Gastrocnemius medialis (tissue), 4 donors: ENCODE measurements around the gene PIK3CA. TPM values are rescaled to one million over a fixed set of nuclear protein-coding genes. Genes with fewer than 3 reads are reported as not detected.

Experiments used
- ATAC-seq, 2 donors: fragments of 150-250 bp; one replicate each; pipeline ENCODE4 v1.9.1; 2016
- DNase-seq, 2 donors: peaks; one replicate each; pipeline ENCODE4 v3.0.0-alpha.2; 2019
- H3K27ac ChIP-seq, 4 donors: fragments of 200-600 bp; sonication (generic); 1 replicate in 1 of 4; 2 replicates in 3 of 4; pipeline ENCODE4 v1.5.1; 2016 to 2018; ENCODE audit warnings: mild to moderate bottlenecking in 2 of 4, moderate library complexity in 1 of 4
- H3K27me3 ChIP-seq, 3 donors: fragments of 200-600 bp; sonication (generic) in 2 of 3; 1 replicate in 1 of 3; 2 replicates in 2 of 3; pipeline versions ENCODE4 v1.5.1 to v1.6.0; 2016 to 2019; ENCODE audit warnings: mild to moderate bottlenecking in 1 of 3, moderate library complexity in 1 of 3
- H3K36me3 ChIP-seq, 2 donors: fragments of 200-600 bp; sonication (generic) in 1 of 2; one replicate each; pipeline ENCODE4 v1.5.1; 2017 to 2018
- H3K4me1 ChIP-seq, 2 donors: fragments of 200-600 bp; sonication (generic) in 1 of 2; one replicate each; pipeline ENCODE4 v1.5.1; 2016 to 2017; ENCODE audit warnings: mild to moderate bottlenecking in 2 of 2
- H3K4me3 ChIP-seq, 4 donors: fragments of 200-600 bp; sonication (generic) in 3 of 4; 1 replicate in 1 of 4; 2 replicates in 3 of 4; pipeline ENCODE4 v1.5.1; 2016 to 2019; ENCODE audit warnings: mild to moderate bottlenecking in 2 of 4
- H3K9me3 ChIP-seq, 3 donors: fragments of 200-600 bp; sonication (generic) in 2 of 3; 1 replicate in 1 of 3; 2 replicates in 2 of 3; pipeline ENCODE4 v1.5.1; 2016 to 2019
- CTCF ChIP-seq, 5 experiments: fragments of 450-650 bp in 3 of 5; fragments of 200-600 bp in 2 of 5; sonication (generic) in 2 of 5; IDR thresholded peaks in 4 of 5; conservative IDR thresholded peaks in 1 of 5; 1 replicate in 4 of 5; 2 replicates in 1 of 5; pipeline ENCODE4 v1.5.1; 2016 to 2019; ENCODE audit warnings: antibody characterized with exemption in 5 of 5, mild to moderate bottlenecking in 3 of 5, moderate library complexity in 3 of 5
- POLR2A ChIP-seq, 2 donors: fragments of 450-650 bp; IDR thresholded peaks; one replicate each; pipeline ENCODE4 v1.6.1; 2017; ENCODE audit warnings: antibody characterized with exemption in 2 of 2, mild to moderate bottlenecking in 2 of 2, moderate library complexity in 2 of 2
- in situ Hi-C, 4 donors: fragments of 200-750 bp; cut with MboI; loops; one replicate each; pipeline versions ENCODE4 v1.15.0 to v1.8.0; 2017; ENCODE audit warnings: low sequenced_read_pairs in 4 of 4
- intact Hi-C: fragments of 100-400 bp; cut with DNase I; formaldehyde crosslinking; loops from one replicate; pipeline ENCODE4 v1.15.1; 2023; ENCODE audit warnings: low total_unique reads
- total RNA-seq, 4 donors: library from RNA; depleted of rRNA; stranded (reverse); fragments of >200 nt; gene quantifications; one replicate each; pipeline versions ENCODE4 v1.1.0 to v1.2.3, GENCODE V29; 2016

The PIK3CA gene
- total RNA-seq, 4 donors from 2014 or later: 16.0 to 29.4 (median 23.1) TPM

GRCh38 chr3:179168918-179169317 lies 20.8 kb downstream of the PIK3CA start:
- H3K27ac ChIP-seq: no peak overlapping the region
- in situ Hi-C loops: no loop called here
- no peaks in the 10 kb centered on the region for H3K36me3 ChIP-seq
- DNase-seq: no peak
- intact Hi-C loops: no loop called here
- H3K4me3 ChIP-seq: no peak overlapping the region
- no peaks in the 10 kb centered on the region for H3K27me3 ChIP-seq
- TF ChIP-seq POLR2A (IDR thresholded peaks at IDR 0.05) (no peak), CTCF (IDR thresholded peaks at IDR 0.05 in 4 of 5, conservative IDR thresholded peaks at IDR 0.05 in 1 of 5) (no peak)
- ATAC-seq: no peak
- H3K4me1 ChIP-seq: peaks cover 19 to 23% of the 10 kb centered on the region in 2 donors
- no peaks in the 10 kb centered on the region for H3K9me3 ChIP-seq

- TF ChIP-seq POLR2A (IDR thresholded peaks at IDR 0.05): no peak
- TF ChIP-seq CTCF (IDR thresholded peaks at IDR 0.05 in 4 of 5, conservative IDR thresholded peaks at IDR 0.05 in 1 of 5): no peak
- in situ Hi-C loops (no loop called here), intact Hi-C loops (no loop called here)
- ATAC-seq (no peak), DNase-seq (no peak)
- no peak overlapping the region for H3K27ac ChIP-seq
- H3K9me3 ChIP-seq: no peaks in the 10 kb centered on the region
- peaks cover 7 to 10% of the 10 kb centered on the region in 2 donors for H3K4me1 ChIP-seq
- no peak overlapping the region for H3K4me3 ChIP-seq
- no peaks in the 10 kb centered on the region for H3K27me3 ChIP-seq
- H3K36me3 ChIP-seq: no peaks in the 10 kb centered on the region
Measured at GRCh38 chr3:179172546-179172945, 24.4 kb downstream of the PIK3CA start.

GRCh38 chr3:179174316-179174715 lies 26.2 kb downstream of the PIK3CA start:
- in situ Hi-C loops (no loop called here), intact Hi-C loops (loop anchor here (2.0 kb wide), 1 partner anchor 16 kb away; no protein-coding TSS in a partner anchor)
- TF ChIP-seq CTCF (IDR thresholded peaks at IDR 0.05 in 4 of 5, conservative IDR thresholded peaks at IDR 0.05 in 1 of 5) (no peak), POLR2A (IDR thresholded peaks at IDR 0.05) (no peak)
- Histone ChIP-seq H3K27me3 (no peaks in the 10 kb centered on the region), H3K27ac (no peak overlapping the region), H3K9me3 (no peaks in the 10 kb centered on the region), H3K4me1 (peaks cover 14 to 15% of the 10 kb centered on the region in 2 donors), H3K36me3 (no peaks in the 10 kb centered on the region), H3K4me3 (no peak overlapping the region)
- ATAC-seq (no peak), DNase-seq (no peak)

- no peak for TF ChIP-seq CTCF (IDR thresholded peaks at IDR 0.05 in 4 of 5, conservative IDR thresholded peaks at IDR 0.05 in 1 of 5)
- TF ChIP-seq POLR2A (IDR thresholded peaks at IDR 0.05): no peak
- Histone ChIP-seq H3K4me3 (no peak overlapping the region), H3K36me3 (no peaks in the 10 kb centered on the region), H3K27me3 (no peaks in the 10 kb centered on the region), H3K9me3 (no peaks in the 10 kb centered on the region), H3K27ac (no peak overlapping the region), H3K4me1 (peaks cover 16% of the 10 kb centered on the region in 2 donors)
- DNase-seq: no peak
- in situ Hi-C loops: no loop called here
- intact Hi-C loops: loop anchor here (2.0 kb wide), 1 partner anchor 16 kb away; no protein-coding TSS in a partner anchor
- no peak for ATAC-seq
Measured at GRCh38 chr3:179174898-179175297, 26.7 kb downstream of the PIK3CA start.

- intact Hi-C loops: loop anchor here (2.0 kb wide), 1 partner anchor 17 kb away; no protein-coding TSS in a partner anchor
- Histone ChIP-seq H3K27me3 (no peaks in the 10 kb centered on the region), H3K4me3 (no peak overlapping the region), H3K36me3 (no peaks in the 10 kb centered on the region), H3K9me3 (no peaks in the 10 kb centered on the region), H3K4me1 (peaks cover 19 to 21% of the 10 kb centered on the region in 2 donors), H3K27ac (peak overlapping the region in 1 of 4 donors; percentile 0)
- no peak for DNase-seq
- TF ChIP-seq POLR2A (IDR thresholded peaks at IDR 0.05) (no peak), CTCF (IDR thresholded peaks at IDR 0.05 in 4 of 5, conservative IDR thresholded peaks at IDR 0.05 in 1 of 5) (no peak)
- no peak for ATAC-seq
- in situ Hi-C loops: no loop called here
Measured at GRCh38 chr3:179175358-179175757, 27.2 kb downstream of the PIK3CA start.
